ENCODE data around the gene KIAA1671.

Gene KIAA1671

DNA sequence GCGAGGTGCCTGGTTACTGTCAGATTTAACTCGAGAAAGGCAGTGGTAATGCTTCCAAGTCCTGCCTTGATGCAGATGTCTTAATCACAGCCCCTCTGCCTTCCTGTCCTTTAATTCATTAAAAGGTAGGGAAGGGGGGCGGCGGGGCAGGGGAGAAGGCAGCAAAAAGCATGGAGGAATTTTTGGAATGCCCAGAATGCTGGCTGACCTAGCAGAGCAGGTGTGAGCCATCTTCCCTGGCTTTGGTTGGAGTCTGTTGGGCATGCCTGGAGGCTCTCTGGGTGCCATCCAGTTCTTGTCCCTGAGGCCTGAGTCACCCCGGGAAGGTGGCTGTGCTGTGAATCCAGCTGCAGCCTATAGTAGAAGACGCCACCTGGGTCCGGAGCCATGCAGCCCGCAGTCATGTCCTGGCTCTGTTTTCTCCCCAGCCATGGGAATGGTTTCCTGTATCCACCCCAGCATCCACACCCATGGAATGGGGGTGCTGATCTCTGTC, 15.6 kb downstream of the KIAA1671 start:
- H3K4me1 Mint-ChIP-seq, result no peaks in the 10 kb centered on the region
- H3K4me3 Mint-ChIP-seq, result no peak overlapping the region
- H3K9me3 Mint-ChIP-seq, result no peaks in the 10 kb centered on the region
- H3K27me3 Mint-ChIP-seq, result no peaks in the 10 kb centered on the region
- H3K27ac Mint-ChIP-seq, result no peak overlapping the region
- no peaks in the 10 kb centered on the region for H3K36me3 Mint-ChIP-seq

DNA sequence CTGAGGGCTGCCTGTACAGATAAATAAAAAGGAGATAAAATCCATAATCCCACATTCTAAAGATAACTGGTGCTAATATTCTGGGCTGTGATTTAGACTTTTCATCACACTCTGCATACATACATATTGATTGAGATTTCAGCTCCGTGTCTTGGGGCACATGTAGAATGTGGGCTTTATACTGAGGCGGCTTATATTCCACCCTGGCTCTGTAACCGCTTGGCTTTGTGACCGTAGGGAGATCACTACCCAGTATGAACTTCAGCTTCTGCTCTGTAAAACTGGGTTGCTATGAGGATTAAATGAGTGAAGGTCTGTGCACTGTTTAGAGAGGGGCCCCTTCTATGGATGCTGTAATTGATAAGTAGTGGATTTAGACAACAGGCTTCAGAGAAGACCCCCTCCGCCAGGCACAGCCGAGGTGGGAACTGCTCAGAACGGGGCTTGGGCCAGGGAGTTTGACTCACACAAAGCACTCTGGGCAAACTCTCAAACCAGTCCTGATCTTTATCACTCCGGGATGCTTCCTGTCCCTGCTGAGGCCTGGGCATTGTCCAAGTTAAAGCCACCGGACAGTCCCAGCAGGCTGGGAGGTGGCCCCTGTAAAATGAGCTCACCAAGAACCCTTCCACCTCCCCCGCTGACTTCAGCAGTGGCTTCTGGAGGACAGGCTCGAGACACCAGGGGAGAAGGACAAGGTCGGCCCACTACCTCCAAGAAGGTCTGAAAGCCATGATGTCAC, 17.2 kb downstream of the KIAA1671 start:
- H3K9me3 Mint-ChIP-seq, result no peaks in the 10 kb centered on the region
- H3K4me3 Mint-ChIP-seq, result no peak overlapping the region
- H3K27me3 Mint-ChIP-seq, result no peaks in the 10 kb centered on the region
- H3K4me1 Mint-ChIP-seq, result no peaks in the 10 kb centered on the region
- H3K27ac Mint-ChIP-seq, result no peak overlapping the region
- no peaks in the 10 kb centered on the region for H3K36me3 Mint-ChIP-seq

DNA sequence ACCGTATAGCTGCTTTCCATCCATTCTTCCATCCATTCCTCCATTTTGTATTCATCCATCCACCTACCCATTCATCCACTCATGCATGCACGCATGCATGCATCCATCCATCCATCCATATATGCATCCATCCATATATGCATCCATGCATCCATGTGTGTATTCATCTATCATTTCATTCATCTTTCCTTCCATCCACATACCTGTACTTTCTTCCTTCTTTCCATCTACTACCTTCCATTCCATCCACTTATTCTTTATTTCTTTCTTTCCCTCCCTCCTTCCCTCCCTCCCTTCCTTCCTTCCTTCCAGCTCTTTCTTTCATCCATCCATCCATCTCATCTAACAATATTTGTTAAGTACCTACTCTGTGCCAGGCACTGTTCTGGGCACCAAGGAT, 19.9 kb downstream of the KIAA1671 start:
- Mint-ChIP-seq H3K27me3 (peaks cover 2% of the 10 kb centered on the region), H3K4me1 (no peaks in the 10 kb centered on the region), H3K4me3 (no peak overlapping the region), H3K27ac (peak overlapping the region; percentile 25), H3K9me3 (no peaks in the 10 kb centered on the region), H3K36me3 (no peaks in the 10 kb centered on the region)

DNA sequence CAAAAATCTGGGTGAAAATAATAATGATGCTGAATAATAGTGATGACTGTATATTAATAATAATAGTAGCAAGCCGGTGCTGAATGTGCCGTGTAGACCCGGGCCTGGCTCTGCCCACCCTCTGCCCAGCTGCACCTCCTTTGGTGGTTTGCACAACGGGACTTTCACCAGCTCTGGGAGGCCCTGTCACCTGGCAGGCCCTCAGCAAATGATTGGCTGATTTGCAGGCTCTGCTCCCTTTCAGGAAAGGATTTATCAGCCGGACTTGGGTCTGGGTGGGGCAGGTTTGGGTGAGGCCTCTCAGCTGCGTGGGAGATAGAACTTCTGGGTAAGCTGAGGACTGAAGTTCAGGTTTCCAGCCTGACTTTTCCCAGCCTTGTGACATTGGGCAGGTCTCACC, 21.4 kb downstream of the KIAA1671 start:
- H3K9me3 Mint-ChIP-seq, result no peaks in the 10 kb centered on the region
- H3K36me3 Mint-ChIP-seq, result no peaks in the 10 kb centered on the region
- peaks cover 2% of the 10 kb centered on the region for H3K27me3 Mint-ChIP-seq
- H3K27ac Mint-ChIP-seq, result no peak overlapping the region
- H3K4me1 Mint-ChIP-seq, result no peaks in the 10 kb centered on the region
- H3K4me3 Mint-ChIP-seq, result no peak overlapping the region

DNA sequence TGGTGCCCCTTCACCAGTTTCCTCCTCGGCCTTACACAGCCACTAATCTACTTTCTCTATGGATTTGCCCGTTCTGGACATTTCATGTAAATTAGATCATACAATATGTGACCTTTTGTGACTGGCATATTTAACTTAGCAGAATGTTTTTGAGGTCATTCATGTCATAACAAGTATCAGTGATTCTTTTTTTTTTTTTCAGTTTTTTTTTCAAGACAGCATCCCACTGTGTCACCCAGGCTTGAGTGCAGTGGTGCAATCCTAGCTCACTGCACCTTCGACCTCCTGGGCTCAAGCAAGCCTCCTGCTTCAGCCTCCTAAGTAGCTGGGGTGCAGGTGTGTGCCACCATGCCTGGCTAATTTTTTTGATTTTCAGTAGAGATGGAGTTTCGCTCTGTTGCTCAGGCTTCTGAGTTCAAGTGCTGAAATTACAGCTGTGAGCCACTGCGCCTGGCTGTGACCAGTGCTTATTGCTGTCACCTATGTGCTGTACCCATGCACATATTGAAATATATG, 22.7 kb downstream of the KIAA1671 start:
- peaks cover 2% of the 10 kb centered on the region for H3K27me3 Mint-ChIP-seq

DNA sequence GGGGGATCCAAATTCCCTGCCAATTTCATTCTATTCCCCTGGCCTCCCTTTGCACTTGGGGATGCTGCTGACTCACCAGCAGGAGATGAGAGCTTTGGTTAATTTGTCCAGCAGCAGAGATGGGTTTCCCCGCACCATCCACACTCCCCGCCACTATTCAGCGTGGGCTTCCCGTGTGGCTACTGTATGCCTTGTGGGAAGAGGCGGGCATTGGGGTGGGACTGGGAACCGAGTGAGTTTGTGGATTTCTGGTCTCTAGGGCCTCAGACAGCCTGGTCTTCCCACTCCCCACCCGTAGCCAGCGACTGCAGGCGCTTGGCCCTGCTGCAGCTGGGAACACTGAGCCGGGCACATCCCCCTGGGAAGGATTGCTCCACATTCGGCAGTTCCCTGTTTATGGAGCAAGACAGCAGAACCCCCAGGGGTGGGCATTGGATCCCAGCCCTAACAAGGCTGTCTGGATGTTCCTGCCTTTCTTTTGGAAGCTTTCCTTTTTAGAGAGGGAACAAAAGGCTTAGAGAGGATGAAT, 23.4 kb downstream of the KIAA1671 start:
- no peaks in the 10 kb centered on the region for H3K36me3 Mint-ChIP-seq
- no peaks in the 10 kb centered on the region for H3K9me3 Mint-ChIP-seq
- peaks cover 2% of the 10 kb centered on the region for H3K27me3 Mint-ChIP-seq
- no peak overlapping the region for H3K4me3 Mint-ChIP-seq
- no peaks in the 10 kb centered on the region for H3K4me1 Mint-ChIP-seq
- H3K27ac Mint-ChIP-seq, result no peak overlapping the region

More for the DNA sequence above, 22.7 kb downstream of the KIAA1671 start:
- Mint-ChIP-seq H3K36me3 (no peaks in the 10 kb centered on the region), H3K27ac (no peak overlapping the region), H3K4me1 (no peaks in the 10 kb centered on the region), H3K4me3 (no peak overlapping the region), H3K9me3 (no peaks in the 10 kb centered on the region)

DNA sequence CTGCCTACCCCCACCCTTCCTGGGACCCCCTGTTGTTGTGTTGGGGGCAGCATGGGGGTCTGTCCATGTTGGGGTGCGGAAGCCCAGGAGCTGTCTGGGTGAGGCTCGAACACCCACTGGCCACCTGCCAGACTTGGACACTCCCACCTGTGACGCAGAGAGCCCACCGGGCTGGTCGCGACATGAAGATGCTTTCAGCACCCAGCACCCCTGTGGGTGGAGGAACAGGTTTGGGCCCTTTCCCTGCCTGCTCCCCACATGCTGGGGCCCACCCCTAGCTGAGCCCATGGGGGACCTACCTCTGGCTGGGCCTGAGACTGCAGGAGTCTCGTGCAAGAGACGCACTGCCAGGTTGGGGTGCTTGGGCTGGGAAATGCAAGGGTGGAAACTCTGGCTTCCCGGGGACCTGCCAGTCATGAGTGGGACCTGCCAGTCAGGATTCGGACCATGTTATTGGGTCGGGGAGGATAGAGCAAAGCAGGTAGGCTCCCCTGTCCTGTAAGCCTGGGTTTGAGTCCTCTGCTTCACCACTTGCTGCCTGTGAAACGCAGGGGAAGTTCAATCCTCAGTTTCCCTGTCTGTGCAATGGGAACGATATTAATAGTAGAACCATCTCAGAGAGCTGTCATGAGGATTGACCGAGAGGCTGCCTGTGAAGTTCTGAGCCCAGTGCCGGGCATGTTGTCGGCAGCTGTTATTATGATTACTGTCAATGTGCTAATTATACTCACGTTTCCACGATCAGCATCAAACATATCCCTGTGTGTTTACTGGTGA, 24.1 kb downstream of the KIAA1671 start:
- H3K4me1 Mint-ChIP-seq, result no peaks in the 10 kb centered on the region
- H3K27me3 Mint-ChIP-seq, result peaks cover 2% of the 10 kb centered on the region
- no peak overlapping the region for H3K4me3 Mint-ChIP-seq
- H3K36me3 Mint-ChIP-seq, result no peaks in the 10 kb centered on the region
- H3K9me3 Mint-ChIP-seq, result no peaks in the 10 kb centered on the region
- H3K27ac Mint-ChIP-seq, result no peak overlapping the region

DNA sequence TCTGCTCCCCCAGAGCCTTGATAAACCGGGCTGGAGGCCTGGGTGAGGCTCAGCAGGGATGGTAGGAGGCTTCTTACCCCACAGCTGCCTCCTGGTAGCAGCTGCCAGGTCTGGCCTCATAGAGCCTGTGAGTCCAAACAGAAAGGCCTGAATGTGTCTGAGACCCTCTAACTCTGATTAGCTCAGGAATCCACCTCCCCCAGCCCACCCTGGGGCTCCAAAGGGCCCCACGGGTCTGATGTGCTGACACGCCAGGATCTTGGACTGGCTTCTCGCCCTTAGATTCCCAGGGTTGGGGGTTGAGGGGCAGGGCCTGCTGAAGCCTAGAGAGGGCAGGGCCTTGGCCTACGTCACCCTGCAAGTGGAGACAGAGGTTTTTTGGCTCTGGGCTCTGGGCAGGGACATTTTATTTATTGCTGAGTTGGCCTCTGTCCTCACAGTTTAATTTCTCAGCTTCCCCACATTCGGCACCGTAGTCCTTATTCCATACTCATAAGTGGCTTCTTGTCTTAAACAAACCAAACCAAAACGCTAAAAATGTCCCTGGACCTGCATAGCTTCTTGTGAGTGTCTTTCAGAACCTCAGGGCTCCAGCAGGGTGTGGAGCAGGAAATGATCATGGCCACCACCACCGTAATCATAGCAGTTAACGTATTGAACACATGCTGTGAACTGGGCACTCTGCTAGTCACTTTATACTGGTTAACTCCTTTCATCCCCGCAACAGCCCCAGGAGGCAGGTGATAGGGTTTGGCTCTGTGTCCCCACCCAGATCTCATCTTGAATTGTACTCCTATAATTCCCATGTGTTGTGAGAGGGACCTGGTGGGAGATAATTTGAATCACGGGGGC, 25.1 kb downstream of the KIAA1671 start:
- H3K36me3 Mint-ChIP-seq, result no peaks in the 10 kb centered on the region
- H3K4me1 Mint-ChIP-seq, result no peaks in the 10 kb centered on the region
- no peak overlapping the region for H3K27ac Mint-ChIP-seq
- H3K9me3 Mint-ChIP-seq, result no peaks in the 10 kb centered on the region
- peaks cover 2% of the 10 kb centered on the region for H3K27me3 Mint-ChIP-seq
- H3K4me3 Mint-ChIP-seq, result no peak overlapping the region

DNA sequence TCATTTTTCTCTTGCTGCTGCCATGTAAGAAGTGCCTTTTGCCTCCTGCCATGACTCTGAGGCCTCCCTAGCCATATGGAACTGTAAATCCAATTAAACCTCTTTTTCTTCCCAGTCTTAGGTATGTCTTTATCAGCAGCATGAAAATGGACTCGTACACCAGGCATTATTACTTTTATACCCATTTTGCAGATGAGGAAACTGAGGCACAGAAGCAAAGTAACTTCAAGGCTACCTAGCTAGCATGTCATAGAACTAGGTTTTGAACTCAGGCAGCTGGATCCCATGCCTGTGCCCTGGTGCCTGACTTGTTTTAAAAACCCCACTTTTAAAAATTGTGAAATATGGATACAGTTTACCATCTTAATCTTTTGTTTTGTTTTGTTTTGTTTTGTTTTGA, 25.8 kb downstream of the KIAA1671 start:
- Mint-ChIP-seq H3K27ac (no peak overlapping the region), H3K4me1 (no peaks in the 10 kb centered on the region), H3K27me3 (peaks cover 4% of the 10 kb centered on the region), H3K36me3 (no peaks in the 10 kb centered on the region), H3K9me3 (no peaks in the 10 kb centered on the region), H3K4me3 (no peak overlapping the region)

DNA sequence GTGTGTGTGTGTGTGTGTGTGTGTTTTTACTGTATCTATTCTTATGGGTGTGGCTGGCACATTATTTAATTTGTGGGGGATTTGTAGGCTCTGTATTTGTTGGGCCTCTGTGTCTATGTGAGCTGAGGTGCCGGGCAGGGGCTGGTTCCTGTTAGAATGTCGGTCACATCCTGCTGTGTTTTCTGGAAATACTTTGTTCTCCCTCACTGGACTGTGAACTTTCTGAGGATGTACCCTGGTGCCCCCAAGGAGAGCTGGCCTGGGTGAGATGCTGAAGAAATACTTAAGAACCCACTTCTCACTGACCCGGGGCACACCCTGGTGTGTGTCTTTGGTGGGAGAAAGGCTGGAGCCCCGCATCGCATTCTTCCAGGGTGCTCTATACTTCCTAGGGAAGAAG, 28.6 kb downstream of the KIAA1671 start:
- Mint-ChIP-seq H3K27ac (no peak overlapping the region), H3K4me1 (peaks cover 7% of the 10 kb centered on the region), H3K27me3 (peaks cover 7% of the 10 kb centered on the region), H3K4me3 (no peak overlapping the region), H3K9me3 (no peaks in the 10 kb centered on the region), H3K36me3 (no peaks in the 10 kb centered on the region)

DNA sequence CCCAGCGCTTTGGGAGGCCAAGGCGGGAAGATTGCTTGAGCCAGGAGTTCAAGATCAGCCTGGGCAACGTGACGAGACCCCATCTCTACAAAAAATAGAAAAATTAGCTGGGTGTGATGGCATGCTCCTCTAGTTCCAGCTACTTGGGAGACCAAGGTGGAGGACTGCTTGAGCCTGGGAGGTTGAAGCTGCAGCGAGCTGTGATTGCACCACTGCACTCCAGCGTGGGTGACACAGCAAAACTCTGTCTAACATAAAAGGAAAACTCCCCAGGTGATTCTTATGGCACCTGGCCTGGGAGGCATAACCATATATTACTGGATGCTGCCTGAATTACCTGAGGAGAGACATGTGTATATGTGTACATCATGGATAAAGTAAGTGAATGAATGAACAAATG, 29.1 kb downstream of the KIAA1671 start:
- H3K27ac Mint-ChIP-seq, result no peak overlapping the region
- H3K4me1 Mint-ChIP-seq, result peaks cover 7% of the 10 kb centered on the region
- no peaks in the 10 kb centered on the region for H3K36me3 Mint-ChIP-seq
- no peak overlapping the region for H3K4me3 Mint-ChIP-seq
- H3K27me3 Mint-ChIP-seq, result peaks cover 8% of the 10 kb centered on the region
- no peaks in the 10 kb centered on the region for H3K9me3 Mint-ChIP-seq

DNA sequence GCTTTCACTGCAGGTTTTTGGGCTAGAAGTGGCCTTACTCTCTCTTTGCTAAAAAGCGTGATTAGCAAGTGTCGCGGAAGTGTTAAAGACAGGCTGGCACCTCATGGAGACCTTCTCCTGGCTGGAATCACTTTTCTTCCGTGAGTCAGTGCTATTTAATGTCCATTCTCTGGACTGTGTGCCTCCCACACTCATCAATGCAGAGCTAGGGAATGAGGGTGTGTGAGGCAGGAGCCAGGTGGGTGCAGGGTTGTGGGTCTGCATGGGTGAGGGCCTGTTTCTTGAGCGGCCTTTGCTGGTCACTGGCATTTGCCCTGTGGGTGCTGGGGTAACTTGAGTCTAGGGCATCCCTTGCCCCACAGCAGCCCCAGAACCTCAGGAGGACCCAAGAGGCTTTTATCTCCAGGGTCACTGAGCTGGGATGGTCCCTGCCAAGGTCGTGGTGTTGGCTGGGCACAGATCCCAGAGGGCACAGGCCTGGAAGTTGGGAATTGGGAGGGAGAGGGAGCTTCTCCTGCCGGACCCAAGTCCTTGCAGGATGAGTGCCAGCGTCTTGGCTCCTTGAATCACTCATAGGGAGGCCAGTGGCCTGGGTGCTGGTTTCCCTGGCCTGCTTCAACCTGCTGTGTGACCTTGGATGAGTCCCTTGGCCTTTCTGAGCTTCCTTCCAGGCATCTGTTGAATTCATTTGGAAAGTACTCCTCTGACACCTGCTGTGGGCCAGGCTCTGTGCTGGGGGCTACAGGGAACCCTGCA, 30.0 kb downstream of the KIAA1671 start:
- H3K4me3 Mint-ChIP-seq, result no peak overlapping the region
- H3K4me1 Mint-ChIP-seq, result peaks cover 7% of the 10 kb centered on the region
- H3K27me3 Mint-ChIP-seq, result peaks cover 9% of the 10 kb centered on the region
- H3K36me3 Mint-ChIP-seq, result no peaks in the 10 kb centered on the region
- H3K27ac Mint-ChIP-seq, result no peak overlapping the region
- H3K9me3 Mint-ChIP-seq, result no peaks in the 10 kb centered on the region

DNA sequence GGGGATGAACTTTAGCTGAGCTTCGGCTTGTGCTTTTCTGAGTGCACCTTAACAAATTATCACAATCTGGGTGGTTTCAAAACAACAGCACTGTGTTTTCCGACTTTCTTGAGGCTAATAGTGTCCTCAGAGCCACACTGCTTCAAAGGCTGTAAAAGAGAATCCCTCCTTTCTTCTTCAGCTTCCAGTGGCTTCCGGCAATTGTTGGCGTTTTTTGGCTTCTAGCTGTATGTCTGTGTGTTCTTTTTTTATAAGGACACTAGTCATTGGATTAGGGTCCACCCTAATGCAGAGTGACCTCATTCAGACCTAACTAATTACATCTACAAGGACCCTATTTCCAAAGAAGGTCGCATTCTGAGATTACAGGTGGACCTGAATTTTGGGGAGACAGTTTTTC, 30.6 kb downstream of the KIAA1671 start:
- no peaks in the 10 kb centered on the region for H3K36me3 Mint-ChIP-seq
- H3K4me1 Mint-ChIP-seq, result peaks cover 7% of the 10 kb centered on the region
- H3K9me3 Mint-ChIP-seq, result no peaks in the 10 kb centered on the region
- no peak overlapping the region for H3K4me3 Mint-ChIP-seq
- peaks cover 9% of the 10 kb centered on the region for H3K27me3 Mint-ChIP-seq
- H3K27ac Mint-ChIP-seq, result no peak overlapping the region

DNA sequence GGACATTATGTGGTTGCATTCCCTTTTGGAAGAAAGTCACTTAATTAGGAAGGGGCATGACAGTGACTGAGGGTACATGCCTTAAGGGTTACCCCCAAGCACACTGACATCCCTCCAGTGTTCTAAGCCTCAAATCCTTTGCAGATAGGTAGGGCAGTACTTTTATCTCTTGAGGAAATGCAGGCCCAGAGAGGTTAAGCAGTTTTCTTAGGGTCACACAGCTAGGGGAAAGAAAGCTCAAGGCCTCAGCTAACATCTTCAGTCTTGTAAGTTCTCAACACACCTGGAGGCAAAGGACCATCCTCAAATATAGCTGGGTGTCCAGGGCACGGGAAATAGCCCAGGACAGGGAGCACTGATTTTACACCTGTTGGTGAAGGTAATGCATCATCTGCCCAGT, 31.6 kb downstream of the KIAA1671 start:
- no peak overlapping the region for H3K27ac Mint-ChIP-seq
- no peaks in the 10 kb centered on the region for H3K9me3 Mint-ChIP-seq
- H3K4me3 Mint-ChIP-seq, result no peak overlapping the region
- H3K4me1 Mint-ChIP-seq, result peaks cover 7% of the 10 kb centered on the region
- H3K27me3 Mint-ChIP-seq, result peaks cover 12% of the 10 kb centered on the region
- no peaks in the 10 kb centered on the region for H3K36me3 Mint-ChIP-seq

DNA sequence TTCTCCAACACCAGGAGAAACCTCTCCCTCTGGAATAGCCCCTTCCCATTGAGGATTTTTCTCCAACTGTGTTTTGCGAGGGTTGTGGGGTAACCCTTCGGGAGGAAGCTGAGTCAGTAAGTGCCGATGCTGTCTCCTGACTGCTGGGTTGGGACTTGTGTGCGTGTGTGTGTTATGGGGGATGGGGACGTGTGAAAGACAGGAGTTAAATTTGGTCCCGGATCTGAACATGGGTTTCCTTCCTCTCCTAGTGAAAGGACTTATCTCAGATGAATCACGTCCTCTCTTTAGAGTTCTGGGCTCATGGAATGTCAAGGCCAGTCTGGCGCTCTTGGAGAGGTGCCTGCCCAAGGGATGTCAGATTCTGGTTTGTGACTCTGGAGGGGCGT, 33.3 kb downstream of the KIAA1671 start:
- Mint-ChIP-seq H3K4me1 (peaks cover 7% of the 10 kb centered on the region), H3K9me3 (no peaks in the 10 kb centered on the region), H3K27me3 (peaks cover 12% of the 10 kb centered on the region), H3K27ac (no peak overlapping the region), H3K36me3 (no peaks in the 10 kb centered on the region), H3K4me3 (no peak overlapping the region)

Measured in activated naive CD4-positive, alpha-beta T cell treated with anti-CD3 and anti-CD28 coated beads, Interleukin-2, amount 50 U/mL, for 24 hours (primary cell).